Epidermal melanocyte (primary cell): Measurements from ENCODE around the gene SLC22A17.
A peak's percentile ranks its signal among the peaks of the same experiment; 100 is the strongest.
"Not testable (repeated sequence)": the region's sequence is repeated elsewhere in the genome, so short reads cannot be mapped to it uniquely, and the experiment has no call there.

Experiments used
- DNase-seq: peaks from one replicate; pipeline ENCODE4 v3.0.0; 2011; ENCODE audit warnings: low spot score; ENCODE audit not compliant: insufficient read length

The SLC22A17 gene

DNA sequence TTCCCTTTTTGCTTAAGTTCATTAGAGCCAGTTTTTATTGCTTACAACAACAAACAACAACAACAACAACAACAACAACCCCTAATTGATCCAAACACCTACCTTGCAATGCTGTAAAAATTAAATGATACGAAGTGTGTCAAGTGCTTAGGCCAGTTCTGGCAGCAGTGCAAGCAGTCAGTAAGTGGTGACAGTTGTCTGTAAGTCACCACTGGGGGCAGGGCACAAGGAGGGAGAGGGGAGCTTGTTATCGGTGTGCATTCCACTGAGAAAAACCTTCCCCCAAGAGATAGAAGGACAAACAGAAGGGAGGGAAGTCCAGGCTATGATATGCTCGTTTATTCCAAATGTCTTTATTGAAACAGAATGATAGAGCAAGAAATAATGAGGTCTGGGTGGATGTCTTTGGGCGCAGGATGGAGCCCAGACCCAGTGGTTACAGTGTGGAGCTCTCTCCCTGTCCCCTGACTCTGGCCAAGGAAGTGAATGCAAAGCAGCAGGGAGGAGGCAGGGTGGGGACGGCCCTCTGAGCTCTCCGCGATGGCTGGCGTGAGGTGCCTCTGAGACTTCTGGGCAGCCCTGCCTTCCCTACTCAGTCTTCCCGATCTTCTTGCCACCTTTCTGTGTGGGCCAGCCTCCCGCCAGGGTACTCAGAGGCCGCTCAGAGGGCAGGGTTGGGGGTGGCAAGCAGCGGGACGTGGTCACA is 6.5 kb downstream of the SLC22A17 start:
- DNase-seq = no peak

DNA sequence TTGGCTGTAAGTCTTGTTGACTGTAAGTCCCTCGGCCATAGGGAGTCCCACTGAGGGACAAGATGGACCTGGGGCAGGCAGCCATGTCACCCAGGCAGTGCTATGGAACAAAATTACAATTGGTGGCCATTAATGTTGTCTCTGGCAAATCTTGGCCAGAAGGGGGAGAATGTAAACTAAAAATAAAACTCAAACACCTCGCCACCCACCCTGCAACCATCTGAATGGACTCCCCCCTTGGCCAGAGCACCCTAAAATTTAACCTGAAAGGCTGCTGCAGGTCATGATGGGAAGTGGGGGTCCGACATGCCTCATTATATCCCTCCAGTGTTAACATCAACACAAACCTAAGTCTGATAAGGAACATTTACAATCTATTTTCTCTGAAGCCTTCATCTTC is 8.2 kb downstream of the SLC22A17 start:
- DNase-seq = no peak

- no peak for DNase-seq
Measured at GRCh38 chr14:23339506-23340268, 13.0 kb downstream of the SLC22A17 start.

DNA sequence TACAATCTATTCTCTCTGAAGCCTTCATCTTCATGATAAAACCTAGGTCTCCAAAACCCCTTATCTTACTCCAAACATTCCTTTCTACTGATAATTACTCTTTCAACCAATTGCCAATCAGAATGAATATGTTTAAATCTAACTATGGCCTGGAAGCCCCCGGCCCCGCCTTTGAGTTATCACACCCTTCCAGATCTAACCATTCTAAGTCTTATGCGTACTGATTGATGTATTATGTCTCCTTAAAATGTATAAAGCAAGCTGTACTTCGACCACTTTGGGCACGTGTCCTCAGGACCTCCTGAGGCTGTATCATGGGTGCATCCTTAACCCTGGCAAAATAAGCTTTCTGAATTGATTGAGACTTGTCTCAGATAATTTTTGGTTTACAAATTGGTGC is 17.1 kb downstream of the SLC22A17 start:
- DNase-seq = no peak

DNA sequence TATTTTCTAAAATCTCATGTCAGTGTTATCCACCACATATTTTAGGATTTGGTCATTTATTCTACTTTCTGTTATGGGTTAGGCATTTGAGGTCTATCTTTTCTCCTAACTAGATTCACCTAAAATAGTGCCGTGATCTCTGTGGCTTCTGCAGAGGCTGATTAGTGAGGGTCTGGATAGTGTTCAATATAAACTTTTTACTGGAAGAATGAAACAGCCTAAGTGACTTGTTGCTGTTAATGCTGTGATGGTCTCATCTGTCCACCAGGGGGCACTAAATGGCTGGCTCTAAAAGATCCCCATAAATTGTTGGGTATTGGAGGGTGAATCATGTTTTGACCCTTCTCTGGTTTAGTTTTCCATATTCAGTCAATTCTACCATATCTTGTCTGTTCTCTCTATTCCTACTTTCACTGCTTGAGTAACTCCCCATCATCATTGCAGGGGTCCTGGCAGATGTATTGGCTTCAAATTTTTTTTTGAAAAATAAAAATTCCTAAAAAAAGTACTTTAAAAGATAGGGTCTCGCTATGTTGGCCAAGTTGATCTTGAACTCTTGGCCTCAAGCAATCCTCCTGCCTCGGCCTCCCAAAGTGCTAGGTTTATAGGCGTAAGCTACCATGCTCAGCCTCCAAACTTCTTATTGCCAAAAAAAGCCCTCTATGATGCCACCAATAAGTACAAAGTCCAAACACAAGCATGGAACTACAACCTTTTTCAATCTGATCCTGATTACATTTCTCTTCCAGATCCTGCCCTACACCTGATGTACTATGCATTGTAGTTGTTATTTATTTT is 24.5 kb downstream of the SLC22A17 start:
- DNase-seq = peak; percentile 74

GRCh38 chr14:23326491-23327332 is 26.0 kb downstream of the SLC22A17 start:
- DNase-seq = no peak

- not testable (repeated sequence) for DNase-seq
Measured at GRCh38 chr14:23325746-23326145, 26.9 kb downstream of the SLC22A17 start.

DNA sequence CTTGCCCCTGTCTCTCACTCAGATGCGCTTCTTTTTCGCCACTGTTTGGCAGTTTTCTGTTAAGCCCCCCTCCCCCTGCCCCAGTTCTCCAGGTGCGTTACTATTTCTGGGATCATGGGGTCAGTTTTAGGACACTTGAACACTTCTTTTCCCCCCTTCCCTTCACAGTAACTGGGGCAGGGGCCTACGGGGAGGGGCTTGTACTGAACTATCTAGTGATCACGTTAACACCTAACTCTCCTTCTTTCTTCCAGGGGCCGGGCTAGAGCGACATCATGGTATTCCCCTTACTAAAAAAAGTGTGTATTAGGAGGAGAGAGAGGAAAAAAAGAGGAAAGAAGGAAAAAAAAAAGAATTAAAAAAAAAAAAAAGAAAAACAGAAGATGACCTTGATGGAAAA is 27.7 kb downstream of the SLC22A17 start:
- DNase-seq = no peak

- DNase-seq = no peak
Measured at GRCh38 chr14:23324455-23324846, 28.2 kb downstream of the SLC22A17 start.

DNA sequence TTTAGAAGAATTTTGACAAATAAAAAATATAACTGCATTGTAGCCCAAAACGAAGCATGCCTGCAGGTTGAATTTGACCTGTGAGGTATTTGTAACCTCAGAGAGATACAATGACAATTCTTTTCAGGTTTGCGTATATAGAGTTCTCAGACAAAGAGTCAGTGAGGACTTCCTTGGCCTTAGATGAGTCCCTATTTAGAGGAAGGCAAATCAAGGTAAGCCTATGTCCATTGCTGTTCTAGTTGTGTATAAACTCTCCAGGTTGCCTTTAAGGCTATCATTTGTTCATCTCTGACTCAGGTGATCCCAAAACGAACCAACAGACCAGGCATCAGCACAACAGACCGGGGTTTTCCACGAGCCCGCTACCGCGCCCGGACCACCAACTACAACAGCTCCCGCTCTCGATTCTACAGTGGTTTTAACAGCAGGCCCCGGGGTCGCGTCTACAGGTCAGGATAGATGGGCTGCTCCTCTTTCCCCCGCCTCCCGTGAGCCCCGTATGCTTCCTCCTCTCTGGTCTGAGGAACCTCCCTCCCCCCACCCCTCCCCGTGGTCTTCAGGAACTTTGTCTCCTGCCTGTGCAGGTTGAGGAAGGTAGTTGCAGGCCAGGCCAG is 28.7 kb downstream of the SLC22A17 start:
- no peak for DNase-seq

- no peak for DNase-seq
Measured at GRCh38 chr14:23322568-23323517, 29.8 kb downstream of the SLC22A17 start.

DNA sequence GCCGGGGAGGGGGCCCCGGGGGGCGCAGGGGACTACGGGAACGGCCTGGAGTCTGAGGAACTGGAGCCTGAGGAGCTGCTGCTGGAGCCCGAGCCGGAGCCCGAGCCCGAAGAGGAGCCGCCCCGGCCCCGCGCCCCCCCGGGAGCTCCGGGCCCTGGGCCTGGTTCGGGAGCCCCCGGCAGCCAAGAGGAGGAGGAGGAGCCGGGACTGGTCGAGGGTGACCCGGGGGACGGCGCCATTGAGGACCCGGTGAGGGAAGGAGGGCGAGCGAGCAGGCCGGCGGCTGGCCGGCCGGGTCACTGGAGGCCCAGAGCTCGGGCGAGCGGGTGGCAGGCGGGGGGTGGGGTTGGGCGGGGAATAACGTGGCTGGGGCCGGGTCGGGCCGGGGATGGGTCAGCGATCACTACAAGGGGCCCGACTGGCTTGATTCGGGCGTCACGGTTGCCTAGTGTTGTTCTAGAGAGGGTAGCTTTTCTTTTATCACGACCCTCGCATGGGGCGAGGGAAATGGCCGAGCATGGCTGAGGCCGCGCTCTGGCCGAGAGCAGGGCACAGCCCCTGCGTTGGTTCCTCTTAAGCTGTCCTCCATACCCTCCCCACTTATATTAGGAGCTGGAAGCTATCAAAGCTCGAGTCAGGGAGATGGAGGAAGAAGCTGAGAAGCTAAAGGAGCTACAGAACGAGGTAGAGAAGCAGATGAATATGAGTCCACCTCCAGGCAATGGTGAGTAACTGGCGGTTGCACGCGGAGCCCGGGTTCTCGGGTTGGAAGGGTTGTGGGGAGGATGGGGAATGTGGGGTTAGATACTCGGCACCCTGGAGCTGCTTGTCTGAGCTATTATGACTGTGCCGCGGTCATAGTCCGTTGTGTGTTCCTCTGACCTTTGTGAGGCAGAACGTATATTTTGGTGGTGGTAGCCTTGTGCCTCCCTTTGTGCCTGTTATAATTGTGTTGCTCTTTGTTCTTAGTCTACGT is 30.8 kb downstream of the SLC22A17 start:
- no peak for DNase-seq

DNA sequence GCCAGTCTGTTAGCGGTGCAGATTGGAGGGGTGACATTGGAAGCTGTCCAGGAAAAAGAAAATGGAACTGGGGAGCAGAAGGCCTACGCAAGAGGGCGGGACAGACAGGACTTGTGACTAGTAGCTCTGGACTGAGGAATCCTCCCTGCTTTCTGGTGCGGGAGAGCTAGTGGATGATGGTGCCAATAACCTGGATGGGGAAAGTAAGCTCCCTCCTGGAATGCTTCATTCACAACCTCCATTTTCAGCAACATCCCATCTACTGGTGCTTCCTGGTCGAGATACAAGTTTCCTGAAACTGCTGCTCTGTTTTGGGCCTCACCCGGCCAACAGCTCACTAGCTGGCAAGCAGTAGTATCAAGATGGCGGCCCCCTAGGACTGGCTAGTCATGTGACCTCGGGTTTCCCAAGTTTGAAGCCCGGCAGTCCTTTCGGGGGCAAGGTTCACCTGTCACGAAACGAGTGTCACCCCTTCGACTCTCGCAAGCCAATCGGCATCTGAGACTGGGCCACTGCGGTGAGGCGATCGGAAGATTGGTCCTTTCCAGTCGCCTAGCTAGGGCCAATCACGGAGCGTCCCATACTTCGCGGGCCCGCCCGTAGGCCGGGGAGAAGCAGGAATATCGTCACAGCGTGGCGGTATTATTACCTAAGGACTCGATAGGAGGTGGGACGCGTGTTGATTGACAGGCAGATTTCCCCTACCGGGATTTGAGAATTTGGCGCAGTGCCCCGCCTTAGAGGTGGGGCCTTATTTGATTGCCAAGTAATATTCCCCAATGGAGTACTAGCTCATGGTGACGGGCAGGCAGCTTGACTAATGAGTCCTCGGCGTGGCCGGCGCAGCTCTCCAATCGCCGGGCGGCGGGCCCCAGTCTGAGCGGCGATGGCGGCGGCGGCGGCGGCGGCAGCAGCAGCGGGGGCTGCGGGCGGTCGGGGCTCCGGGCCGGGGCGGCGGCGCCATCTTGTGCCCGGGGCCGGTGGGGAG is 31.8 kb downstream of the SLC22A17 start, which contains the start of gene PABPN1:
Gene PABPN1, plus strand, starts transcription at position 874 of the 988 bp plus-strand sequence. Its CDS starts 13 bp downstream, at position 887.
- peak; percentile 96 for DNase-seq

- no peak for DNase-seq
Measured at GRCh38 chr14:23319746-23320583, 32.7 kb downstream of the SLC22A17 start.

DNA sequence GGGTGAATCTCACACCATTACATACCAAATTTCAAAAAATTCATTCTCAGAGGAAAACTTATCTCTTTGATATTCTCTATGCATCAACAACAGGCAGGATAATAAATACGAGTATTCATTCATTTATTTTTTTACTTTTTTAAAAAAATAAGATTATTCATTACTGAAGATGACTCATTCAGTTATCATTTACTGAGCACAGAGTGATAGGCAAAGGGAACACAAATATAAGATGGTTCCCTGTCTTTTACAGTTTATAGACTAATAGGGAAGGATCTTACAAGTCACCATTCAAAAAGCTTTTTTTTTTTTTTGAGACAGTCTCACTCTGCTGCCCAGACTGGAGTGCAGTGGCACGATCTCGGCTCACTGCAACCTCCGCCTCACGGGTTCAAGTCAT is 36.4 kb downstream of the SLC22A17 start:
- DNase-seq = no peak

DNA sequence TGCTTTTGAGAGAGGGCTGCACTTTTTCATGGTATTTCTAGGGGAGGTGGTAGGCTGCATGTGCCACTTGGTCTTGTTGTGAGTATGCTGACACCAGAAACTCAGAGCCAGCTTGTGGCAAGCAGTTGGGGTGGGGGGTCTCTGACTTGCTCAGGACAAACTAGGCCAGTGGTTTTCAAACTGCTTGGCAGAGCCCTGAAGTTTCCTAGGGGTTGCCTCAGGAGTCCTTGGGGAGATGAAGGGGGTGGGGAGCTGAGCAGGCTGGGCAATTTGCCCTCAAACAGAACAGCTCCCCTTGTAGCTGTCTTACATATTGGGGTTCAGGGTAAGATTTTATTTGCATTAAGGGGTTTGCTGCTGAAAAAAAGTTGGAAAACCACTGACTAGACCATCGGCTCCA is 42.1 kb downstream of the SLC22A17 start:
- no peak for DNase-seq
